ENCODE data around the gene CBLL2.

DNA sequence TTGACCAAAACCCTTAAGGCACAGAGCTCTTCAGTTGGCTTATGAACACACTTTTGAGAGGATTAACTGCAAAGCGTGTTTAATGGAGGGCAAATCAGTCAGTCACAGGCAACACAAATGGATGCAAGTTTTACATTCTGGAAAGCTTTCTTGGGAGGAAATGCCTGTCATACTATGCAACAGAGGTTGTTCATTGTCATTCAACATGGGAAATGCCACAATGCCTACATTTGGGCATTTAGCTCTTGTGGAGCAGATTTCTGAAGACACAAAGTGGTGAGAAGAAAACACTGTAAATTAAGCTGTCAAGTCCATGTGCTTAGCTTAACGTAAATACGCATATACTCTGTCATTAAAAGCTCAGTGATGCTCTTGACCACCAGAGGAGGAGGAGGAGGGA lies 41.1 kb downstream of the CBLL2 start:
- no peak for TF ChIP-seq EZH2phosphoT487 (conservative IDR thresholded peaks at IDR 0.05; ENCODE audit: low read length)
- TF ChIP-seq CTCF (IDR thresholded peaks at IDR 0.05; ENCODE audit: insufficient read depth, low read length, poor library complexity, severe bottlenecking), result no peak

All from SU-DHL-6 (cell line).